ENCODE results near the gene AGR2. TPM values are rescaled to one million over a fixed set of nuclear protein-coding genes. Genes with fewer than 3 reads are reported as not detected.

The AGR2 gene
- total RNA-seq, 2 experiments from 2014 or later: not detected

GRCh38 chr7:16815001-16815400 lies 10.2 kb upstream of the AGR2 start:
- POLR2A ChIA-PET: no interaction called here
- CTCF ChIA-PET: no interaction called here

GRCh38 chr7:16813232-16813616 lies 8.4 kb upstream of the AGR2 start:
- ChIA-PET CTCF (no interaction called here), POLR2A (interaction anchor here (0.6 kb wide), 1 partner anchor 194 kb away, joined by 4 read pairs; no protein-coding TSS in a partner anchor)

- CTCF ChIA-PET: no interaction called here
- POLR2A ChIA-PET: no interaction called here
Observed at GRCh38 chr7:16812542-16813231, 7.9 kb upstream of the AGR2 start.

- CTCF ChIA-PET: no interaction called here
- POLR2A ChIA-PET: no interaction called here
Observed at GRCh38 chr7:16811551-16811950, 6.8 kb upstream of the AGR2 start.

- ChIA-PET POLR2A (no interaction called here), CTCF (interaction anchor here (1.0 kb wide), 1 partner anchor 16 kb away, joined by 3 read pairs; no protein-coding TSS in a partner anchor)
Observed at GRCh38 chr7:16810573-16810972, 5.8 kb upstream of the AGR2 start.

- ChIA-PET CTCF (interaction anchor here (1.0 kb wide), 1 partner anchor 16 kb away, joined by 3 read pairs; no protein-coding TSS in a partner anchor), POLR2A (no interaction called here)
Observed at GRCh38 chr7:16810112-16810511, 5.3 kb upstream of the AGR2 start.

GRCh38 chr7:16805441-16805840 lies 642 bp upstream of the AGR2 start:
- POLR2A ChIA-PET: no interaction called here
- CTCF ChIA-PET: no interaction called here

GRCh38 chr7:16803881-16804673 lies 722 bp downstream of the AGR2 start:
- CTCF ChIA-PET: no interaction called here
- POLR2A ChIA-PET: no interaction called here

GRCh38 chr7:16803125-16803524 lies 1.7 kb downstream of the AGR2 start:
- POLR2A ChIA-PET: no interaction called here
- CTCF ChIA-PET: no interaction called here

- ChIA-PET CTCF (interaction anchor here (1.0 kb wide), 1 partner anchor 75 kb away, joined by 3 read pairs; no protein-coding TSS in a partner anchor), POLR2A (no interaction called here)
Observed at GRCh38 chr7:16801579-16801978, 3.2 kb downstream of the AGR2 start.

GRCh38 chr7:16801111-16801542 lies 3.7 kb downstream of the AGR2 start:
- ChIA-PET POLR2A (no interaction called here), CTCF (no interaction called here)

- POLR2A ChIA-PET: no interaction called here
- CTCF ChIA-PET: no interaction called here
Observed at GRCh38 chr7:16795624-16796023, 9.2 kb downstream of the AGR2 start.

GRCh38 chr7:16794986-16795385 lies 9.8 kb downstream of the AGR2 start:
- CTCF ChIA-PET: interaction anchor here (0.7 kb wide), 1 partner anchor 15 kb away, joined by 3 read pairs; no protein-coding TSS in a partner anchor

GRCh38 chr7:16791905-16792698 lies 12.7 kb downstream of the AGR2 start:
- POLR2A ChIA-PET: no interaction called here
- CTCF ChIA-PET: no interaction called here

More at GRCh38 chr7:16794986-16795385, 9.8 kb downstream of the AGR2 start:
- POLR2A ChIA-PET: no interaction called here

GRCh38 chr7:16791071-16791470 lies 13.7 kb downstream of the AGR2 start:
- POLR2A ChIA-PET: no interaction called here
- CTCF ChIA-PET: no interaction called here

GRCh38 chr7:16787127-16787526 lies 17.7 kb downstream of the AGR2 start:
- ChIA-PET CTCF (no interaction called here), POLR2A (no interaction called here)

GRCh38 chr7:16786257-16786656 lies 18.5 kb downstream of the AGR2 start:
- CTCF ChIA-PET: no interaction called here

GRCh38 chr7:16785846-16786245 lies 19.0 kb downstream of the AGR2 start:
- ChIA-PET CTCF (no interaction called here), POLR2A (no interaction called here)

More at GRCh38 chr7:16786257-16786656, 18.5 kb downstream of the AGR2 start:
- POLR2A ChIA-PET: no interaction called here

GRCh38 chr7:16785321-16785720 lies 19.5 kb downstream of the AGR2 start:
- ChIA-PET CTCF (no interaction called here), POLR2A (no interaction called here)

GRCh38 chr7:16780596-16780995 lies 24.2 kb downstream of the AGR2 start:
- ChIA-PET CTCF (no interaction called here), POLR2A (no interaction called here)

GRCh38 chr7:16779051-16779450 lies 25.7 kb downstream of the AGR2 start:
- POLR2A ChIA-PET: no interaction called here

More at GRCh38 chr7:16779051-16779450, 25.7 kb downstream of the AGR2 start:
- CTCF ChIA-PET: no interaction called here
